Vagina (tissue), 2 donors: ENCODE measurements around the gene RBM17. TPM values are rescaled to one million over a fixed set of nuclear protein-coding genes. Genes with fewer than 3 reads are reported as not detected.

Source experiments
- DNase-seq, 2 donors: peaks; one replicate each; pipeline ENCODE4 v3.0.0-alpha.2; 2017; ENCODE audit errors: extremely low spot score in 2 of 2
- H3K27ac ChIP-seq: fragments of 200-600 bp; sonication (generic); one replicate; pipeline ENCODE4 v1.5.1; 2019
- H3K27me3 ChIP-seq: fragments of 200-600 bp; sonication (generic); one replicate; pipeline ENCODE4 v1.5.1; 2019
- H3K36me3 ChIP-seq, 2 donors: fragments of 200-600 bp; sonication (generic); one replicate each; pipeline ENCODE4 v1.5.1; 2017 to 2019
- H3K4me1 ChIP-seq: fragments of 200-600 bp; sonication (generic); one replicate; pipeline ENCODE4 v1.5.1; 2019
- H3K4me3 ChIP-seq, 2 donors: fragments of 200-600 bp; sonication (generic); 1 replicate in 1 of 2; 2 replicates in 1 of 2; pipeline ENCODE4 v1.5.1; 2016 to 2019
- H3K9me3 ChIP-seq: fragments of 200-600 bp; sonication (generic); one replicate; pipeline ENCODE4 v1.5.1; 2019
- POLR2A ChIP-seq, 2 donors: fragments of 450-650 bp; IDR thresholded peaks; one replicate each; pipeline ENCODE4 v1.6.1; 2017; ENCODE audit warnings: antibody characterized with exemption in 2 of 2, mild to moderate bottlenecking in 2 of 2, moderate library complexity in 2 of 2
- POLR2AphosphoS5 ChIP-seq, 2 donors: sonication (generic); formaldehyde crosslinking; IDR thresholded peaks; one replicate each; pipeline ENCODE4 v1.9.0; 2017; ENCODE audit warnings: antibody characterized with exemption in 2 of 2, mild to moderate bottlenecking in 2 of 2, low read depth in 1 of 2; ENCODE audit not compliant: insufficient read depth in 1 of 2
- intact Hi-C: fragments of 100-400 bp; cut with DNase I; formaldehyde crosslinking; loops from one replicate; pipeline ENCODE4 v1.15.1; 2023
- total RNA-seq: library from RNA; depleted of rRNA; stranded (reverse); fragments of >200 nt; gene quantifications from one replicate; pipeline ENCODE4 v1.2.3, GENCODE V29; 2016
- TF ChIP-seq, protein P1 (sequence below), 3 experiments: fragments of 450-650 bp in 2 of 3; fragments of 200-600 bp in 1 of 3; sonication (generic) in 1 of 3; IDR thresholded peaks; one replicate each; pipeline ENCODE4 v1.5.1; 2017 to 2019; ENCODE audit warnings: antibody characterized with exemption in 3 of 3, mild to moderate bottlenecking in 2 of 3, moderate library complexity in 2 of 3

Gene RBM17
- total RNA-seq, 1 donor from 2014 or later, result 50.6 TPM

DNA sequence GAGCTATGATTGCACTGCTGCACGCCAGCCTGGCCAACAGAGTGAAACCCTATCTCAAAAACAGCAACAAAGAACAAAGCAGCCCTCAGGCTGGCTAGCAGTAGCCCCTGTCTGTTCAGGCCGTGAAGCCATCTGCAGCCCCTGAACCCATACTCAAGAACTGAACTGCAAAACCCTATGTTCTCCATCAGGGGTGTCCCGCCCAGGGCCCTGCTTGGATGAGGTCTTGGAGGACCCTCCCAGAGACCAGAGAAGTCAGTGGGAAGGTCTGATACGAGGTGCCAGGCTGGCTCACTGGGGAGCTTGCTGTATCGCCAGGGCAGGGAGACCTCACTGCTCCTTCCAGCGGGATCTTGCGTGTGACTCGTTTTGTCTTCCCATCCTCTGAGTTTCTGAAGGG is 39.3 kb downstream of the RBM17 start:
- Histone ChIP-seq H3K27me3 (no peaks in the 10 kb centered on the region), H3K4me3 (no peak overlapping the region), H3K27ac (no peak overlapping the region), H3K9me3 (no peaks in the 10 kb centered on the region), H3K36me3 (no peaks in the 10 kb centered on the region), H3K4me1 (peaks cover 16% of the 10 kb centered on the region)
- intact Hi-C loops, result no loop called here
- TF ChIP-seq POLR2A (IDR thresholded peaks at IDR 0.05) (no peak), POLR2AphosphoS5 (IDR thresholded peaks at IDR 0.05; ENCODE audit: insufficient read depth in 1 of 2, low read depth in 1 of 2) (no peak)
- TF ChIP-seq, protein P1, sequence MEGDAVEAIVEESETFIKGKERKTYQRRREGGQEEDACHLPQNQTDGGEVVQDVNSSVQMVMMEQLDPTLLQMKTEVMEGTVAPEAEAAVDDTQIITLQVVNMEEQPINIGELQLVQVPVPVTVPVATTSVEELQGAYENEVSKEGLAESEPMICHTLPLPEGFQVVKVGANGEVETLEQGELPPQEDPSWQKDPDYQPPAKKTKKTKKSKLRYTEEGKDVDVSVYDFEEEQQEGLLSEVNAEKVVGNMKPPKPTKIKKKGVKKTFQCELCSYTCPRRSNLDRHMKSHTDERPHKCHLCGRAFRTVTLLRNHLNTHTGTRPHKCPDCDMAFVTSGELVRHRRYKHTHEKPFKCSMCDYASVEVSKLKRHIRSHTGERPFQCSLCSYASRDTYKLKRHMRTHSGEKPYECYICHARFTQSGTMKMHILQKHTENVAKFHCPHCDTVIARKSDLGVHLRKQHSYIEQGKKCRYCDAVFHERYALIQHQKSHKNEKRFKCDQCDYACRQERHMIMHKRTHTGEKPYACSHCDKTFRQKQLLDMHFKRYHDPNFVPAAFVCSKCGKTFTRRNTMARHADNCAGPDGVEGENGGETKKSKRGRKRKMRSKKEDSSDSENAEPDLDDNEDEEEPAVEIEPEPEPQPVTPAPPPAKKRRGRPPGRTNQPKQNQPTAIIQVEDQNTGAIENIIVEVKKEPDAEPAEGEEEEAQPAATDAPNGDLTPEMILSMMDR (IDR thresholded peaks at IDR 0.05), result no peak
- no peak for DNase-seq

DNA sequence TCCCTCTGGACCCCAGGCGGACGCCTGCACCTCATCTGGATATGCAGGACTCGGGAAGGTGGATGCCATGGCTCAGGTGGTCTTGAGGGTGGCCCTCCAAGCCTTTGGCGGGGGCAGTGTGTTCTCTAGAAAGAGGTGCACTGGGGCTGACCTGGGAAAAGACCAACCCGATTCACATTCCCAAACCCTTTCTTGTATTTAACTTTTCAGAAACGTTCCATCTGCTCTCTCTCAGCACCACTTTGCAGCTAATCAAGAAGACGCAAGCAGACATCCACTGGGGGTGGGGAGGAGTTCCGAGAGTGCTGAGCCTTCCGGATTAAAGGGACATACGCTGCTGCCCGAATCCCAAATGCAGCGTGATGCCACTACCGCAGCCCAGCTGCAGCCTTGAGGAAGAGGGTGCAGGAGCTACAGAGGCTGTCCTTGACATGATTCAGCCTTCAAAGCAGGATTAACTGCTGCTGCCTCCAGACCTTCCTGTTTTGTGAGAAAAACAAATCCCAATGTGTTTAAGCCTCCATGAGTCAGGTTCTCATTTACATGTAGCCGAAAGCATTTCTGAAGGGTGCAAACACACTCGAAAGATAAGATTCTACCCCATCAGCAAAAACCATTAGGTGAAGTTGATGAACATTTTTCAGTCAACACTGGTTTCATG is 39.9 kb downstream of the RBM17 start:
- Histone ChIP-seq H3K9me3 (no peaks in the 10 kb centered on the region), H3K27me3 (no peaks in the 10 kb centered on the region), H3K36me3 (no peaks in the 10 kb centered on the region), H3K4me3 (no peak overlapping the region), H3K4me1 (peaks cover 16% of the 10 kb centered on the region), H3K27ac (no peak overlapping the region)
- intact Hi-C loops, result no loop called here
- DNase-seq, result no peak
- no peak for TF ChIP-seq POLR2AphosphoS5 (IDR thresholded peaks at IDR 0.05; ENCODE audit: insufficient read depth in 1 of 2, low read depth in 1 of 2)
- TF ChIP-seq POLR2A (IDR thresholded peaks at IDR 0.05), result no peak
- TF ChIP-seq, protein P1 (IDR thresholded peaks at IDR 0.05), result no peak

DNA sequence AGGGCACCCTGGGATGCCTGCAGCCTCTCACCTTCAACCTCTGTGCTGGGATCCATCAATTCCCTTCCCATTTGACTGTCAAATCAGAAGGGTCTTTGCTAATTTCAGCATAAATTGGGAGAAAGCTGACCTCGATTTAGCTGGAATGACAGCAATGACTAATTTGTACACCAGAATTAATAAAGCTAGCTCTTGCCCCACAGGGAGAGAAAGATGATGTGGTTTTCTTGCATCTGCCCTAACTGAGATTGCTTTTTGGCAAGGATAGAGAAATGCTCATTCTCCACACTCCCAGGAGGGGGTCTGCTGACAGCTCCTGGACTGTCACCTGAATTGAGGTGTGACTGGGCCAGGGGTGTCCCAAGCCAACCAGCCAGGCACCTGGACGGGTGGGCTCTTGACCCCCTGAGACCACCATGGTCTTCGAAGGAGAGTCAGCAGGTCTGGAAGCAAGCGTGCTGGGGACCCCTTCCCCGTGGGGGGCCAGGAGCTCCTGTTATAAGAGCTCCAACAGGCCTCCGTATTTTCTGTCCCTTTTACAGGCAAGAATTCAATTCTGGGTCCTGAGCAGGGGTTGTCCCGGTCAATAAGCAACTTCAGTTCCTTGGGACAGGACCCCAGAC is 42.1 kb downstream of the RBM17 start:
- Histone ChIP-seq H3K4me1 (peaks cover 7% of the 10 kb centered on the region), H3K9me3 (no peaks in the 10 kb centered on the region), H3K27me3 (no peaks in the 10 kb centered on the region), H3K27ac (no peak overlapping the region), H3K36me3 (no peaks in the 10 kb centered on the region), H3K4me3 (no peak overlapping the region)
- DNase-seq, result no peak
- intact Hi-C loops, result no loop called here
- TF ChIP-seq POLR2AphosphoS5 (IDR thresholded peaks at IDR 0.05; ENCODE audit: insufficient read depth in 1 of 2, low read depth in 1 of 2) (no peak), POLR2A (IDR thresholded peaks at IDR 0.05) (no peak)
- TF ChIP-seq, protein P1 (IDR thresholded peaks at IDR 0.05), result no peak

DNA sequence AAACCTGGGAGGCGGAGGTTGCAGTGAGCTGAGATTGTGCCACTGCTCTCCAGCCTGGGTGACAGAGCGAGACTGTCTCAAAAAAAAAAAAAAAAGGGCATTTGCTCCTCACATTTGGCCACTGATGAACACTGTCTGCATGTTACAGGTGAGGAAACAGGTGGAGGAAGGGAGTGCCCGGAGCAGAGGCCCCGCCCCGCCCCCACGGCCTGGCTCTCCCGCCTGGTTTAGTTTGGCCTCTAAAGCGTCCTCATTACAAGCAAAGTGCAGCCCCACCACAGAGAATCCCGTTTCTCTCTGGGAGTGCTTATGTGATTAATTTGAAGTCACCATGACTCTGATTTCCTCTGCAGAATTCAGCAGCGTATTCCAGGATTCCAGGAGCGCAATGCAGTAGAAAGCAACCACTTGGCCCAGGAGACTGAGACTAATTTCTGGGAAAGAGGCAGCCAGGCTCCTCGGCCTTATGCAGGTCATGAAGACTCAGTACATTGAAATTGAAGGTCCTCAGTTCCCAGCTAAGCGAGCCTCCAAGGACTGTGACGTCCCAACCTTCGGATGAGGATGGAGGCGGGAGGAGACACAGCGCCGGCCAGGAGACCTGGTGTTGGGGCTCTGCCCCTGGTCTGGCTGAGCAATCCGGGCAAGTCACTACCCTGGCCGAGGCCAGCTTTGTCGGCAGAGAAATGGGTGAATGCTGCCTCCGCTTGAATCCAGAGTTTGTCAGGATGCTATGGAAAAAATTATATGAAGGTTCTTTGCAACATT is 44.7 kb downstream of the RBM17 start:
- DNase-seq, result no peak
- TF ChIP-seq POLR2AphosphoS5 (IDR thresholded peaks at IDR 0.05; ENCODE audit: insufficient read depth in 1 of 2, low read depth in 1 of 2), result no peak
- no peak for TF ChIP-seq POLR2A (IDR thresholded peaks at IDR 0.05)
- TF ChIP-seq, protein P1 (IDR thresholded peaks at IDR 0.05), result no peak
- Histone ChIP-seq H3K9me3 (no peaks in the 10 kb centered on the region), H3K4me1 (peaks cover 19% of the 10 kb centered on the region), H3K27ac (no peak overlapping the region), H3K36me3 (no peaks in the 10 kb centered on the region), H3K27me3 (no peaks in the 10 kb centered on the region), H3K4me3 (no peak overlapping the region)
- intact Hi-C loops, result no loop called here
